CD4-positive, alpha-beta T cell (primary cell): ENCODE measurements around the gene AKAP8. TPM values are rescaled to one million over a fixed set of nuclear protein-coding genes. Genes with fewer than 3 reads are reported as not detected.

Source experiments
- ATAC-seq: fragments of 200-7000 bp; cut with Tn5 transposase; one replicate; pipeline ENCODE4 v1.10.0; 2022; ENCODE audit warnings: mild to moderate bottlenecking; ENCODE audit not compliant: poor library complexity
- CTCF ChIA-PET: fragments of 350-600 bp; sonication (Branson Sonifier 250); formaldehyde crosslinking; loops from one replicate; lab custom pipeline; 2021; ENCODE audit warnings: antibody characterized with exemption, inconsistent platforms; lab: Charles Lee
- POLR2A ChIA-PET: fragments of 350-600 bp; sonication (Branson Sonifier 250); formaldehyde crosslinking; loops from one replicate; lab custom pipeline; 2021; ENCODE audit warnings: antibody characterized with exemption, inconsistent platforms; lab: Charles Lee
- DNase-seq, 14 experiments: peaks; one replicate each; pipeline ENCODE4 v3.0.0-alpha.2; 2013 to 2020; ENCODE audit warnings: mixed read lengths in 2 of 14
- H3K27ac ChIP-seq, 2 donors: one replicate each; pipeline versions ENCODE4 v1.5.1 to v1.7.0; 2013; ENCODE audit warnings: low read length in 2 of 2, low read depth in 1 of 2, mild to moderate bottlenecking in 1 of 2
- H3K27me3 ChIP-seq, 2 experiments: 1 replicate in 1 of 2; 2 replicates in 1 of 2; pipeline versions ENCODE4 v1.6.1 to v1.7.0; 2013; ENCODE audit warnings: low read length in 2 of 2, control low read depth in 1 of 2, mild to moderate bottlenecking in 1 of 2, moderate library complexity in 1 of 2; ENCODE audit not compliant: insufficient read depth in 2 of 2, control insufficient read depth in 1 of 2
- H3K36me3 ChIP-seq: one replicate; pipeline ENCODE4 v1.6.1; 2013; ENCODE audit warnings: low read length, control low read depth; ENCODE audit not compliant: insufficient read depth
- H3K4me1 ChIP-seq: one replicate; pipeline ENCODE4 v1.6.1; 2013; ENCODE audit warnings: low read length, control low read depth; ENCODE audit not compliant: insufficient read depth
- H3K4me3 ChIP-seq: one replicate; pipeline ENCODE4 v1.5.1; 2013; ENCODE audit warnings: mild to moderate bottlenecking, low read length, moderate library complexity
- H3K9me3 ChIP-seq, 2 experiments: 1 replicate in 1 of 2; 2 replicates in 1 of 2; pipeline versions ENCODE4 v1.6.1 to v1.7.0; 2013; ENCODE audit warnings: low read length in 2 of 2, mild to moderate bottlenecking in 2 of 2, control low read depth in 1 of 2, moderate library complexity in 1 of 2; ENCODE audit not compliant: control insufficient read depth in 1 of 2, insufficient read depth in 1 of 2
- H3K27ac Mint-ChIP-seq: one replicate; pipeline ENCODE4 v1.8.0; 2020; ENCODE audit warnings: mixed read lengths
- H3K27me3 Mint-ChIP-seq: one replicate; pipeline ENCODE4 v1.8.0; 2021; ENCODE audit warnings: mixed read lengths
- H3K36me3 Mint-ChIP-seq: one replicate; pipeline ENCODE4 v1.8.0; 2021; ENCODE audit warnings: low read depth, mixed read lengths
- H3K4me1 Mint-ChIP-seq: one replicate; pipeline ENCODE4 v1.8.0; 2021; ENCODE audit warnings: low read depth, mixed read lengths
- H3K4me3 Mint-ChIP-seq: one replicate; pipeline ENCODE4 v1.8.0; 2020; ENCODE audit warnings: mild to moderate bottlenecking, mixed read lengths
- H3K9me3 Mint-ChIP-seq: one replicate; pipeline ENCODE4 v1.8.0; 2020; ENCODE audit warnings: mixed read lengths
- intact Hi-C, 2 experiments: fragments of 100-400 bp; cut with DNase I in 1 of 2; cut with micrococcal nuclease in 1 of 2; formaldehyde crosslinking; loops; one replicate each; pipeline versions ENCODE4 v1.15.1 to v1.9.0; 2023 to 2025; cut with DNase I, micrococcal nuclease
- total RNA-seq, 174 experiments: library from RNA in 2 of 174; stranded (reverse) in 2 of 174; gene quantifications; one replicate each; pipeline ENCODE4 v1.2.3 and lab custom pipeline; 2021 to 2026
- TF ChIP-seq, protein P1 (sequence below): fragments of 200-600 bp; IDR thresholded peaks from one replicate; pipeline ENCODE4 v1.8.0; 2022; ENCODE audit warnings: antibody characterized with exemption, mild to moderate bottlenecking

AKAP8 gene
- total RNA-seq, 2 experiments from 2014 or later, result 87.5 to 90.1 TPM

DNA sequence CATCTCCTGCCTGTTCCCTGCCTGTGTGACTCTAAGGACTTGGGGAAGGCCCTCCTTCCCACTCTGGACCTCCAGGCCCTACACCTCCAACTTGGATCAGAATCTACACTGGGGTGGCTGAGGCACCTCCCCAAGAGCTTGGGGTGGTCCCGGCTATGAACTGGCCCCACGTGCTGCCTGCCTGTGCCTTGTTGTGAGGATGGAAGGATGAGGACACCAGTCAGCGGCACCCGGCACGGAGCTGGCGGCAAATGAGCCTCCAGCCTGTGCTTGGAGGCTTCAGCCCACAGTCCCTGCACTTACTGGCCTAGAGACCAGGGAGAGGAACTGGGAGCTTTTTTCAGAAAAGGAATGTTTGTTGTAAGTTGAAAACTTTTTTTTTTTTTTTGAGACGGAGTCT is 8.5 kb downstream of the AKAP8 start:
- Mint-ChIP-seq H3K4me3 (no peak overlapping the region), H3K4me1 (peaks cover 5% of the 10 kb centered on the region), H3K36me3 (peaks cover 88% of the 10 kb centered on the region), H3K27ac (no peak overlapping the region), H3K27me3 (no peaks in the 10 kb centered on the region), H3K9me3 (no peaks in the 10 kb centered on the region)
- no peak overlapping the region for H3K27ac ChIP-seq
- no peaks in the 10 kb centered on the region for H3K9me3 ChIP-seq
- peaks cover 18% of the 10 kb centered on the region for H3K4me1 ChIP-seq
- TF ChIP-seq, protein P1, sequence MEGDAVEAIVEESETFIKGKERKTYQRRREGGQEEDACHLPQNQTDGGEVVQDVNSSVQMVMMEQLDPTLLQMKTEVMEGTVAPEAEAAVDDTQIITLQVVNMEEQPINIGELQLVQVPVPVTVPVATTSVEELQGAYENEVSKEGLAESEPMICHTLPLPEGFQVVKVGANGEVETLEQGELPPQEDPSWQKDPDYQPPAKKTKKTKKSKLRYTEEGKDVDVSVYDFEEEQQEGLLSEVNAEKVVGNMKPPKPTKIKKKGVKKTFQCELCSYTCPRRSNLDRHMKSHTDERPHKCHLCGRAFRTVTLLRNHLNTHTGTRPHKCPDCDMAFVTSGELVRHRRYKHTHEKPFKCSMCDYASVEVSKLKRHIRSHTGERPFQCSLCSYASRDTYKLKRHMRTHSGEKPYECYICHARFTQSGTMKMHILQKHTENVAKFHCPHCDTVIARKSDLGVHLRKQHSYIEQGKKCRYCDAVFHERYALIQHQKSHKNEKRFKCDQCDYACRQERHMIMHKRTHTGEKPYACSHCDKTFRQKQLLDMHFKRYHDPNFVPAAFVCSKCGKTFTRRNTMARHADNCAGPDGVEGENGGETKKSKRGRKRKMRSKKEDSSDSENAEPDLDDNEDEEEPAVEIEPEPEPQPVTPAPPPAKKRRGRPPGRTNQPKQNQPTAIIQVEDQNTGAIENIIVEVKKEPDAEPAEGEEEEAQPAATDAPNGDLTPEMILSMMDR, result no peak
- DNase-seq (no peak), ATAC-seq (no peak)
- no peak overlapping the region for H3K4me3 ChIP-seq
- intact Hi-C loops, result no loop called here
- peaks cover 94% of the 10 kb centered on the region for H3K36me3 ChIP-seq
- CTCF ChIA-PET, result no interaction called here
- H3K27me3 ChIP-seq, result no peaks in the 10 kb centered on the region
- POLR2A ChIA-PET, result interaction anchor here (1.0 kb wide), 1 partner anchor 8 kb away, joined by 4 read pairs; the partner anchor contains the start of gene AKAP8

DNA sequence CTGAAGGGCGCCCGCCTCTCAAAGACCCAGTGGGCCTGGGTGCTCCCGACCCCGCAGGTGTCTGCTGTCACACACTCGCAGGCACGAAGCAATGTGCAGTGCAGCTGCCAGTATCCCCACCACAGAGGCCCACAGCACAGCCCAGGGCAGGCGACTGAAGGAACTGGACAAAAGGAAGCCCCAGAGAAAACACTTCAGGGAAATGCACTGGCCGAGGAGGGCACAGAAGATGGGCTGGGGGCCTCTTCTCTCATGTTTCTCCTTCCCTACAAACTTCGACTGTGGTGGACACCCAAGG is 10.0 kb downstream of the AKAP8 start:
- Mint-ChIP-seq H3K27me3 (no peaks in the 10 kb centered on the region), H3K4me1 (no peaks in the 10 kb centered on the region), H3K9me3 (no peaks in the 10 kb centered on the region), H3K27ac (no peak overlapping the region), H3K36me3 (peaks cover 95% of the 10 kb centered on the region), H3K4me3 (no peak overlapping the region)
- Histone ChIP-seq H3K4me3 (no peak overlapping the region), H3K36me3 (peaks cover 97% of the 10 kb centered on the region), H3K27ac (no peak overlapping the region), H3K4me1 (peaks cover 6% of the 10 kb centered on the region), H3K27me3 (no peaks in the 10 kb centered on the region), H3K9me3 (no peaks in the 10 kb centered on the region)
- CTCF ChIA-PET, result no interaction called here
- ATAC-seq (no peak), DNase-seq (no peak)
- intact Hi-C loops, result no loop called here
- POLR2A ChIA-PET, result interaction anchor here (1.6 kb wide), 1 partner anchor 9 kb away, joined by 7 read pairs; the partner anchor contains the start of gene AKAP8
- TF ChIP-seq, protein P1, result no peak

DNA sequence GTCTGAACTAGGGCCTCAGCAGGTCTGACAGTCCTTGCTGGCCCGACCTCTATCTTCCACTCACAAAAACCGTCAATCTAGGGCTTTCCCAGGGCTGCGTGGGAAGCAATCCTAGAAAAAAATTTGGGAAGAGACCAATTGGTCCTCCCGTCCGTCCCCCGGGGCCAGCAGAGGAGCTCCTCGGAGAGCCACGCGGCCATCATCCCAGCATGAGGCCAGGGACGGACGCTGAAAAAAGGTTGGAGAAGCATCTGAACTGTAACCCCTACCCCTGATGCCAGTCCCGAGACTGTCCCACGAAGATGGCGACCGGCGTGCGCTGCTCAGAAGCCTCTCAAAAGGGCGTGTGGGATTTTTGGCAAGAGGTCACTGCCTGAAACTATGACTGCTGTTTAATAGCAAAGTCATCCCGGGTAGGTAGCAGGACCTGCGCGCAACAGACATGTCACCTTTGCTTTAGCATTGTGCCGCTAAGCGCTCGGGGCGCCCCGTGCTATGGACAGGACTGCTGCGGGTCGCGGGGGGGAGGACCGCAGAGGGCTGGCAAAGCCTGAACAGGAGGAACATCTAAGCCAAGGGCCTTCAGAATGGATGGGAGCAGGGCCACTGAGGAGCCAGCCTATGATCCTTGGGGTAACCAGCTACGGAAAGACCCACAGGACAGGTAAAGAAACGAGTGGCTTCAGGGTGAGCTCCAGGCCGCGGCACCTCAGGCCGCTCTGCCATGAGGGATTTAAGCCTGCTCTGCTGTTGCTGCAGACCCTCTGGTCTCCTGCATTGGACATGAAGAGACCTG is 10.6 kb downstream of the AKAP8 start:
- POLR2A ChIA-PET, result interaction anchor here (1.6 kb wide), 1 partner anchor 10 kb away, joined by 7 read pairs; the partner anchor contains the start of gene AKAP8
- H3K36me3 ChIP-seq, result peaks cover 91% of the 10 kb centered on the region

More for the DNA sequence above, 10.6 kb downstream of the AKAP8 start:
- intact Hi-C loops, result no loop called here
- no peak overlapping the region for H3K27ac Mint-ChIP-seq
- Histone ChIP-seq H3K27me3 (no peaks in the 10 kb centered on the region), H3K4me3 (no peak overlapping the region), H3K4me1 (peaks cover 5% of the 10 kb centered on the region), H3K9me3 (no peaks in the 10 kb centered on the region), H3K27ac (no peak overlapping the region)
- peaks cover 89% of the 10 kb centered on the region for H3K36me3 Mint-ChIP-seq
- no peak for ATAC-seq
- CTCF ChIA-PET, result no interaction called here
- DNase-seq, result no peak
- no peaks in the 10 kb centered on the region for H3K9me3 Mint-ChIP-seq
- no peaks in the 10 kb centered on the region for H3K4me1 Mint-ChIP-seq
- H3K4me3 Mint-ChIP-seq, result no peak overlapping the region
- TF ChIP-seq, protein P1, result no peak
- no peaks in the 10 kb centered on the region for H3K27me3 Mint-ChIP-seq
